ENCODE results near the gene DOHH. TPM values are rescaled to one million over a fixed set of nuclear protein-coding genes. Genes with fewer than 3 reads are reported as not detected.
A peak's percentile ranks its signal among the peaks of the same experiment; 100 is the strongest.

The DOHH gene
- total and polyA plus RNA-seq, 9 of the 15 experiments (the other 6 are each of a cell fraction or from before 2014, with no cell fraction given): 0.14 to 47.2 (median 5.1) TPM

DNA sequence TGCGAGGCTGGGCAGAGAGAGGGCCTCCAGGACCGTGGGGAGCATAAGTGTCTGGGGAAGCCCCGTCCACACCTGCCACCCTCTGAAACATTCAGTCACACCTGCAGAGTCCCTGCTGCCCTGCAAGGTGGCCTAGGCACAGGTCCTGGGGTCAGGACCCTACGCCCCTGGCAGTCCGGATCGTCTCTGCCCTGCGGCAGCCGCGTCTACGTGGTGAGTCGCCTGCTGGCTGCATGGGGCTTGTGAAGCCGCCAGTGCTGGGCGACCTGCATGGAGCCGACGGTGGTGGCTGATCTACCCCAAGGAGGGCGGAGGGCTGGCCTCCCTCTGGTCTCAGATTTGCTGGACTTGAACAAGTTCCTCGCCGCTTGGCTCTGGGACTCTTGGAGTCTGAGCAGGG is 18.7 kb upstream of the DOHH start:
- ChIA-PET POLR2A (interaction anchor here (0.6 to 0.9 kb wide), 3 partner anchors 9 to 621 kb away, joined by 3 read pairs; no protein-coding TSS in a partner anchor), CTCF (ENCODE audit: low intra/inter-chr PET ratio) (no interaction called here)
- DNase-seq (ENCODE audit: extremely low read depth in 1 of 4, low spot score in 3 of 4) (no peak), FAIRE-seq (no peak), ATAC-seq (no peak)
- H3K9ac ChIP-seq (ENCODE audit: insufficient read depth in 1 of 2, low read depth in 2 of 2, low read length in 2 of 2): peak overlapping the region in 1 of 2 experiments; percentile 88; a peak in 2 of 4 replicates
- peaks cover 4% of the 10 kb centered on the region for H3K9me1 ChIP-seq (ENCODE audit: control insufficient read depth, insufficient read depth, low read length)
- intact Hi-C loops (cut with micrococcal nuclease): no loop called here
- H3K4me3 ChIP-seq: no peak overlapping the region
- no peak overlapping the region for H2AFZ ChIP-seq (ENCODE audit: low read depth, low read length)
- peaks cover 74% of the 10 kb centered on the region for H3K79me2 ChIP-seq (ENCODE audit: control insufficient read depth, insufficient read depth, low read length)
- no peak overlapping the region for H3K27ac ChIP-seq (ENCODE audit: extremely low read depth, low read depth, low read length)
- in situ Hi-C loops (cut with MboI): no loop called here
- WGBS (ENCODE audit: insufficient coverage, low coverage, missing lambda C conversion rate): 83% methylated on average over 9 of the region's 18 CpGs
- TF ChIP-seq ETV6 (IDR thresholded peaks at IDR 0.05; ENCODE audit: borderline replicate concordance in 1 of 2, low read depth in 2 of 2, low read length in 1 of 2) (no peak), ETV6 (CRISPR knock-in tag; IDR thresholded peaks at IDR 0.05; ENCODE audit: borderline replicate concordance) (no peak), MXI1 (IDR thresholded peaks at IDR 0.05; ENCODE audit: low read depth, low read length) (no peak)
- TF ChIP-seq, protein P1, sequence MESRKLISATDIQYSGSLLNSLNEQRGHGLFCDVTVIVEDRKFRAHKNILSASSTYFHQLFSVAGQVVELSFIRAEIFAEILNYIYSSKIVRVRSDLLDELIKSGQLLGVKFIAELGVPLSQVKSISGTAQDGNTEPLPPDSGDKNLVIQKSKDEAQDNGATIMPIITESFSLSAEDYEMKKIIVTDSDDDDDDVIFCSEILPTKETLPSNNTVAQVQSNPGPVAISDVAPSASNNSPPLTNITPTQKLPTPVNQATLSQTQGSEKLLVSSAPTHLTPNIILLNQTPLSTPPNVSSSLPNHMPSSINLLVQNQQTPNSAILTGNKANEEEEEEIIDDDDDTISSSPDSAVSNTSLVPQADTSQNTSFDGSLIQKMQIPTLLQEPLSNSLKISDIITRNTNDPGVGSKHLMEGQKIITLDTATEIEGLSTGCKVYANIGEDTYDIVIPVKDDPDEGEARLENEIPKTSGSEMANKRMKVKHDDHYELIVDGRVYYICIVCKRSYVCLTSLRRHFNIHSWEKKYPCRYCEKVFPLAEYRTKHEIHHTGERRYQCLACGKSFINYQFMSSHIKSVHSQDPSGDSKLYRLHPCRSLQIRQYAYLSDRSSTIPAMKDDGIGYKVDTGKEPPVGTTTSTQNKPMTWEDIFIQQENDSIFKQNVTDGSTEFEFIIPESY (CRISPR knock-in tag; IDR thresholded peaks at IDR 0.05): peak; percentile 21; the same call in 1 of the 2 replicates
- TF ChIP-seq, protein P2, sequence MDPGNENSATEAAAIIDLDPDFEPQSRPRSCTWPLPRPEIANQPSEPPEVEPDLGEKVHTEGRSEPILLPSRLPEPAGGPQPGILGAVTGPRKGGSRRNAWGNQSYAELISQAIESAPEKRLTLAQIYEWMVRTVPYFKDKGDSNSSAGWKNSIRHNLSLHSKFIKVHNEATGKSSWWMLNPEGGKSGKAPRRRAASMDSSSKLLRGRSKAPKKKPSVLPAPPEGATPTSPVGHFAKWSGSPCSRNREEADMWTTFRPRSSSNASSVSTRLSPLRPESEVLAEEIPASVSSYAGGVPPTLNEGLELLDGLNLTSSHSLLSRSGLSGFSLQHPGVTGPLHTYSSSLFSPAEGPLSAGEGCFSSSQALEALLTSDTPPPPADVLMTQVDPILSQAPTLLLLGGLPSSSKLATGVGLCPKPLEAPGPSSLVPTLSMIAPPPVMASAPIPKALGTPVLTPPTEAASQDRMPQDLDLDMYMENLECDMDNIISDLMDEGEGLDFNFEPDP (CRISPR knock-in tag; IDR thresholded peaks at IDR 0.05): no peak
- no peaks in the 10 kb centered on the region for H3K27me3 ChIP-seq (ENCODE audit: control insufficient read depth in 2 of 2, insufficient read depth in 2 of 2, low read length in 2 of 2)
- no peak overlapping the region for H3K4me2 ChIP-seq (ENCODE audit: insufficient read depth, low read length)
- H3K36me3 ChIP-seq (ENCODE audit: control insufficient read depth, insufficient read depth, low read length): peaks cover 32% of the 10 kb centered on the region; the same call in 1 of the 3 replicates
- BruUV-seq (replicated peaks): no TSS peak
- peaks cover 23% of the 10 kb centered on the region for H4K20me1 ChIP-seq (replicated peaks; ENCODE audit: control insufficient read depth, insufficient read depth, low read length)
- H3K4me1 ChIP-seq (replicated peaks in 1 of 2; ENCODE audit: control insufficient read depth in 2 of 2, insufficient read depth in 2 of 2, low read length in 2 of 2): peaks cover 19 to 78% of the 10 kb centered on the region in 2 experiments
- H3K9me3 ChIP-seq (replicated peaks; ENCODE audit: control insufficient read depth, insufficient read depth, low read depth, low read length): no peaks in the 10 kb centered on the region
